IMR-90 (cell line): ENCODE data around the gene NRN1. TPM values are rescaled to one million over a fixed set of nuclear protein-coding genes. Genes with fewer than 3 reads are reported as not detected.
A peak's percentile ranks its signal among the peaks of the same experiment; 100 is the strongest.

Source experiments
- ATAC-seq: fragments of 200-7000 bp; cut with Tn5 transposase; 2 replicates; pipeline ENCODE4 v1.9.1; 2020; ENCODE audit warnings: low read depth, mild to moderate bottlenecking, moderate library complexity
- Bru-seq: library from RNA; stranded (reverse); fragments of 400-500 nt; gene quantifications from one replicate; lab custom pipeline; 2021; lab: Mats Ljungman, UMichigan
- BruChase-seq, 2 experiments: library from RNA; stranded (reverse); fragments of 400-500 nt; gene quantifications; one replicate each; lab custom pipeline; 2021; lab: Mats Ljungman, UMichigan
- BruUV-seq: library from RNA; stranded (reverse); fragments of 400-500 nt; replicated peaks from 2 replicates; lab custom pipeline; 2021; lab: Mats Ljungman, UMichigan
- CTCF ChIA-PET: fragments of 300-600 bp; formaldehyde crosslinking; extraction: SDS; loops from one replicate; lab custom pipeline; 2021; ENCODE audit warnings: antibody characterized with exemption; lab: Yijun Ruan, JAX
- POLR2A ChIA-PET: fragments of 300-600 bp; sonication (Branson Sonifier 250); formaldehyde crosslinking; loops from one replicate; lab custom pipeline; 2022; ENCODE audit warnings: antibody characterized with exemption; ENCODE audit not compliant: unreplicated experiment; lab: Charles Lee
- DNase-seq: peaks from one replicate; pipeline ENCODE4 v3.0.0; 2013
- H2AFZ ChIP-seq: replicated peaks from 2 replicates; pipeline ENCODE3; 2013; ENCODE audit warnings: low read length, mild to moderate bottlenecking; ENCODE audit not compliant: poor library complexity
- H2AK5ac ChIP-seq: 2 replicates; pipeline ENCODE4 v1.6.1; 2013; ENCODE audit warnings: low read depth, low read length, inconsistent platforms
- H2AK9ac ChIP-seq: replicated peaks from 2 replicates; pipeline ENCODE3; 2013; ENCODE audit warnings: mild to moderate bottlenecking, low read depth, low read length, moderate library complexity; ENCODE audit not compliant: poor library complexity
- H2BK120ac ChIP-seq: 2 replicates; pipeline ENCODE4 v1.6.1; 2013; ENCODE audit warnings: low read depth, low read length, inconsistent platforms
- H2BK15ac ChIP-seq: 3 replicates; pipeline ENCODE4 v1.6.1; 2013; ENCODE audit warnings: low read depth, low read length, inconsistent platforms
- H2BK20ac ChIP-seq: 2 replicates; pipeline ENCODE4 v1.6.1; 2013; ENCODE audit warnings: low read depth, mild to moderate bottlenecking, inconsistent platforms, low read length, moderate library complexity
- H2BK5ac ChIP-seq: 2 replicates; pipeline ENCODE4 v1.6.1; 2013; ENCODE audit warnings: mild to moderate bottlenecking, low read depth, low read length, inconsistent platforms; ENCODE audit not compliant: poor library complexity, severe bottlenecking
- H3K14ac ChIP-seq: replicated peaks from 2 replicates; pipeline ENCODE4 v1.6.1; 2013; ENCODE audit warnings: low read depth, low read length, inconsistent platforms
- H3K18ac ChIP-seq: 2 replicates; pipeline ENCODE4 v1.6.1; 2013; ENCODE audit warnings: low read depth, low read length, control low read depth
- H3K23ac ChIP-seq: 2 replicates; pipeline ENCODE4 v1.6.1; 2013; ENCODE audit warnings: low read depth, low read length, inconsistent platforms
- H3K27ac ChIP-seq: 2 replicates; pipeline ENCODE4 v1.5.1; 2013; ENCODE audit warnings: mild to moderate bottlenecking, control low read depth, low read length; ENCODE audit not compliant: insufficient read depth
- H3K27me3 ChIP-seq: 2 replicates; pipeline ENCODE4 v1.6.1; 2013; ENCODE audit warnings: low read length; ENCODE audit not compliant: control insufficient read depth, insufficient read depth
- H3K36me3 ChIP-seq: 2 replicates; pipeline ENCODE4 v1.6.1; 2013; ENCODE audit warnings: low read length, mixed read lengths; ENCODE audit not compliant: control insufficient read depth, insufficient read depth
- H3K4ac ChIP-seq: 2 replicates; pipeline ENCODE4 v1.6.1; 2013; ENCODE audit warnings: low read depth, low read length, inconsistent platforms
- H3K4me1 ChIP-seq: 2 replicates; pipeline ENCODE4 v1.6.1; 2013; ENCODE audit warnings: low read length, mixed read lengths; ENCODE audit not compliant: control insufficient read depth, insufficient read depth
- H3K4me2 ChIP-seq: 2 replicates; pipeline ENCODE4 v1.6.1; 2013; ENCODE audit warnings: low read depth, mild to moderate bottlenecking, control low read depth, low read length, moderate library complexity
- H3K4me3 ChIP-seq: 2 replicates; pipeline ENCODE4 v1.5.1; 2013; ENCODE audit warnings: low read depth, mild to moderate bottlenecking, control low read depth, low read length, moderate library complexity; ENCODE audit not compliant: insufficient read depth
- H3K56ac ChIP-seq: 2 replicates; pipeline ENCODE4 v1.6.1; 2013; ENCODE audit warnings: low read length, inconsistent platforms; ENCODE audit not compliant: insufficient read depth; ENCODE audit errors: extremely low read depth
- H3K79me1 ChIP-seq, 2 experiments: 2 replicates each; pipeline ENCODE4 v1.6.1; 2013; ENCODE audit warnings: low read length in 2 of 2, inconsistent platforms in 1 of 2, low read depth in 1 of 2
- H3K9ac ChIP-seq: 2 replicates; pipeline ENCODE4 v1.6.1; 2013; ENCODE audit warnings: low read depth, low read length, control low read depth
- H3K9me1 ChIP-seq: 2 replicates; pipeline ENCODE4 v1.6.1; 2013; ENCODE audit warnings: low read length, inconsistent platforms; ENCODE audit not compliant: insufficient read depth
- H3K9me3 ChIP-seq: 2 replicates; pipeline ENCODE4 v1.6.1; 2013; ENCODE audit warnings: low read length; ENCODE audit not compliant: control insufficient read depth, insufficient read depth
- H4K20me1 ChIP-seq: 2 replicates; pipeline ENCODE4 v1.6.1; 2013; ENCODE audit warnings: low read length, inconsistent platforms; ENCODE audit not compliant: insufficient read depth
- H4K5ac ChIP-seq: 2 replicates; pipeline ENCODE4 v1.6.1; 2013; ENCODE audit warnings: mild to moderate bottlenecking, low read depth, low read length, control low read depth
- H4K8ac ChIP-seq, 2 experiments: 2 replicates each; pipeline ENCODE4 v1.6.1; 2013; ENCODE audit warnings: low read depth in 2 of 2, low read length in 2 of 2, control low read depth in 1 of 2, inconsistent platforms in 1 of 2
- H4K91ac ChIP-seq: 2 replicates; pipeline ENCODE4 v1.6.1; 2013; ENCODE audit warnings: low read depth, low read length, inconsistent platforms; ENCODE audit not compliant: insufficient read depth
- BHLHE40 ChIP-seq: fragments of 150-350 bp; IDR thresholded peaks from 2 replicates; pipeline ENCODE4 v1.6.1; 2016; ENCODE audit warnings: mild to moderate bottlenecking, low read depth, low read length
- CEBPB ChIP-seq: IDR thresholded peaks from 2 replicates; pipeline ENCODE4 v1.6.1; 2012; ENCODE audit warnings: low read depth, low read length, improper control_type of control experiment
- ELK1 ChIP-seq: fragments of 150-350 bp; IDR thresholded peaks from 2 replicates; pipeline ENCODE4 v1.6.1; 2016; ENCODE audit warnings: low read depth, mild to moderate bottlenecking, low read length, moderate library complexity, borderline replicate concordance
- MAFK ChIP-seq: IDR thresholded peaks from 2 replicates; pipeline ENCODE4 v1.6.1; 2012; ENCODE audit warnings: low read depth, low read length, improper control_type of control experiment
- MAZ ChIP-seq: IDR thresholded peaks from 2 replicates; pipeline ENCODE4 v1.6.1; 2012; ENCODE audit warnings: low read depth, mild to moderate bottlenecking, low read length, improper control_type of control experiment, moderate library complexity, borderline replicate concordance
- MXI1 ChIP-seq: IDR thresholded peaks from 2 replicates; pipeline ENCODE4 v1.6.1; 2012; ENCODE audit warnings: low read depth, mild to moderate bottlenecking, low read length, moderate library complexity, borderline replicate concordance
- NFE2L2 ChIP-seq: fragments of 150-350 bp; IDR thresholded peaks from 2 replicates; pipeline ENCODE4 v1.6.1; 2016; ENCODE audit warnings: low read depth, mild to moderate bottlenecking, low read length
- RAD21 ChIP-seq: IDR thresholded peaks from 2 replicates; pipeline ENCODE4 v1.6.1; 2012; ENCODE audit warnings: low read length, improper control_type of control experiment
- RCOR1 ChIP-seq: IDR thresholded peaks from 2 replicates; pipeline ENCODE4 v1.6.1; 2012; ENCODE audit warnings: mild to moderate bottlenecking, low read length, improper control_type of control experiment; ENCODE audit not compliant: insufficient replicate concordance
- RFX5 ChIP-seq: IDR thresholded peaks from 2 replicates; pipeline ENCODE4 v1.8.0; 2012; ENCODE audit warnings: low read depth, mild to moderate bottlenecking, low read length, moderate library complexity
- SMC3 ChIP-seq: fragments of 150-350 bp; IDR thresholded peaks from 2 replicates; pipeline ENCODE4 v1.6.1; 2016; ENCODE audit warnings: low read depth, mild to moderate bottlenecking, antibody characterized with exemption, low read length, moderate library complexity
- USF2 ChIP-seq: fragments of 150-350 bp; IDR thresholded peaks from 2 replicates; pipeline ENCODE4 v1.6.1; 2017; ENCODE audit warnings: mild to moderate bottlenecking, antibody characterized with exemption, low read length, low read depth
- WGBS, 2 experiments: methylation state at CpG; one replicate each; pipeline versions ENCODE4 v1.1.5 to v1.1.7; 2013; ENCODE audit warnings: missing lambda C conversion rate in 2 of 2; ENCODE audit not compliant: insufficient read length in 1 of 2; ENCODE audit errors: extremely low coverage in 2 of 2; 5-methylcytosine and 5-hydroxymethylcytosine counted together
- dilution Hi-C: fragments of 300-500 bp; cut with HindIII; formaldehyde crosslinking; loops from one replicate; pipeline ENCODE4 v1.14.3; 2018; ENCODE audit warnings: low sequenced_read_pairs; ENCODE audit not compliant: unreplicated experiment
- in situ Hi-C: fragments of 300-500 bp; cut with MboI; formaldehyde crosslinking; loops from 3 replicates; pipeline ENCODE4 v1.14.3; 2019; ENCODE audit warnings: low sequenced_read_pairs, inconsistent platforms, mixed read lengths
- intact Hi-C: fragments of 100-400 bp; cut with micrococcal nuclease; formaldehyde crosslinking; loops from 2 replicates; pipeline ENCODE4 v1.10.0; 2022
- long read RNA-seq: library from polyadenylated mRNA; unstranded; transcript quantifications from one replicate; pipeline ENCODE4 v2.0.0, GENCODE V29; 2021; ENCODE audit not compliant: unreplicated experiment
- polyA plus RNA-seq, 3 experiments: library from polyadenylated mRNA; depleted of rRNA; stranded (reverse); fragments of >200 nt; gene quantifications; 2 replicates each; pipeline ENCODE4 v1.2.3, GENCODE V29; 2012; ENCODE audit warnings: low replicate concordance in 1 of 3
- total RNA-seq: library from RNA; depleted of rRNA; stranded (reverse); fragments of >200 nt; gene quantifications from 2 replicates; pipeline ENCODE4 v1.2.3, GENCODE V29; 2012; rRNA removed

NRN1 gene
- total RNA-seq (0.28 TPM in 1 of 2 replicates, not detected in the other), polyA plus RNA-seq (2012; rRNA removed) (not detected in 2 replicates), Bru-seq, nascent RNA (not detected), BruChase-seq, experiment 1, labeled RNA remaining after a 6-hour chase (not detected), BruChase-seq, experiment 2, labeled RNA remaining after a 2-hour chase (not detected)
- not detected in 2 replicates for polyA plus RNA-seq (2012; cell fraction: cytosol; rRNA removed)
- polyA plus RNA-seq (2012; cell fraction: nucleus; rRNA removed; ENCODE audit: low replicate concordance): not detected in 2 replicates
- long read RNA-seq: 0 reads

GRCh38 chr6:6006428-6007365, at the start of gene NRN1:
Gene NRN1, minus strand, starts transcription at chr6:6006925. Its CDS starts 176 bp downstream, at chr6:6006749.
- no peak within 1 kb of the TSS for H2BK5ac ChIP-seq
- H3K14ac ChIP-seq: no peak within 1 kb of the TSS
- in situ Hi-C loops (no loop called here), intact Hi-C loops (no loop called here), dilution Hi-C loops (no loop called here)
- H3K9me1 ChIP-seq: no peaks in the 10 kb centered on the region
- no peak within 1 kb of the TSS for H2BK120ac ChIP-seq
- H3K9me3 ChIP-seq: peaks cover 14% of the 10 kb centered on the region
- H4K20me1 ChIP-seq: no peaks in the 10 kb centered on the region
- no peak within 1 kb of the TSS for H4K91ac ChIP-seq
- WGBS, 2 experiments: 4% methylated on average over 22 of the region's 51 CpGs; no CpG with 5 or more reads in 1 of the 2 experiments
- no peak within 1 kb of the TSS for H4K5ac ChIP-seq
- no peak within 1 kb of the TSS for H3K9ac ChIP-seq
- no peak within 1 kb of the TSS for H3K4me2 ChIP-seq
- H3K23ac ChIP-seq: no peak within 1 kb of the TSS
- no peak within 1 kb of the TSS for H3K56ac ChIP-seq
- no peak within 1 kb of the TSS for H3K27ac ChIP-seq
- BruUV-seq: no TSS peak
- POLR2A ChIA-PET: no interaction called here
- no peak within 1 kb of the TSS for H2AK5ac ChIP-seq
- CTCF ChIA-PET: interaction anchor here (0.7 kb wide), 1 partner anchor 50 kb away, joined by 3 read pairs; no protein-coding TSS in a partner anchor
- H2AFZ ChIP-seq: peak within 1 kb of the TSS; percentile 59
- H2BK15ac ChIP-seq: no peak within 1 kb of the TSS
- no peak within 1 kb of the TSS for H2AK9ac ChIP-seq
- no peak for ATAC-seq
- H3K79me1 ChIP-seq: no peaks in the 10 kb centered on the region
- H3K18ac ChIP-seq: no peak within 1 kb of the TSS
- DNase-seq: no peak
- no peak within 1 kb of the TSS for H4K8ac ChIP-seq
- H3K4me1 ChIP-seq: no peaks in the 10 kb centered on the region; the same call in 1 of the 2 replicates
- H3K36me3 ChIP-seq: no peaks in the 10 kb centered on the region
- peaks cover 75% of the 10 kb centered on the region for H3K27me3 ChIP-seq
- H3K4ac ChIP-seq: no peak within 1 kb of the TSS
- H2BK20ac ChIP-seq: no peak within 1 kb of the TSS
- H3K4me3 ChIP-seq: no peak within 1 kb of the TSS
- TF ChIP-seq SMC3 (no peak), RCOR1 (no peak), MAFK (no peak), RAD21 (no peak), CEBPB (no peak), MXI1 (no peak), RFX5 (no peak), ELK1 (no peak), BHLHE40 (no peak), MAZ (no peak), NFE2L2 (no peak), USF2 (no peak)
